Measurements from ENCODE around the gene MX1. TPM values are rescaled to one million over a fixed set of nuclear protein-coding genes. Genes with fewer than 3 reads are reported as not detected.

MX1 gene
- total RNA-seq, 1 donor from 2014 or later: 25.0 TPM

DNA sequence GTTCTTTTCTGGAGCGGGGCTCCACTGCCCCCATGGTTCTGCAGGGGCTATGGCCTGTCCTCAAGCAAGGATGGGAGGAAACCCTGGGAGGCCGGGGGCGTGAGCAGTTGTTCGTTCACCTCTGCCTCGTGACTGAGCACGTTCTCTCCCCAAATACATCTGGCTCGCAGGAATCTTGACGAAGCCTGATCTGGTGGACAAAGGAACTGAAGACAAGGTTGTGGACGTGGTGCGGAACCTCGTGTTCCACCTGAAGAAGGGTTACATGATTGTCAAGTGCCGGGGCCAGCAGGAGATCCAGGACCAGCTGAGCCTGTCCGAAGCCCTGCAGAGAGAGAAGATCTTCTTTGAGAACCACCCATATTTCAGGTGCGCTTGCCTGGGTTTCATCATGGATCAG, 15.5 kb downstream of the MX1 start:
- TF ChIP-seq, protein P1, sequence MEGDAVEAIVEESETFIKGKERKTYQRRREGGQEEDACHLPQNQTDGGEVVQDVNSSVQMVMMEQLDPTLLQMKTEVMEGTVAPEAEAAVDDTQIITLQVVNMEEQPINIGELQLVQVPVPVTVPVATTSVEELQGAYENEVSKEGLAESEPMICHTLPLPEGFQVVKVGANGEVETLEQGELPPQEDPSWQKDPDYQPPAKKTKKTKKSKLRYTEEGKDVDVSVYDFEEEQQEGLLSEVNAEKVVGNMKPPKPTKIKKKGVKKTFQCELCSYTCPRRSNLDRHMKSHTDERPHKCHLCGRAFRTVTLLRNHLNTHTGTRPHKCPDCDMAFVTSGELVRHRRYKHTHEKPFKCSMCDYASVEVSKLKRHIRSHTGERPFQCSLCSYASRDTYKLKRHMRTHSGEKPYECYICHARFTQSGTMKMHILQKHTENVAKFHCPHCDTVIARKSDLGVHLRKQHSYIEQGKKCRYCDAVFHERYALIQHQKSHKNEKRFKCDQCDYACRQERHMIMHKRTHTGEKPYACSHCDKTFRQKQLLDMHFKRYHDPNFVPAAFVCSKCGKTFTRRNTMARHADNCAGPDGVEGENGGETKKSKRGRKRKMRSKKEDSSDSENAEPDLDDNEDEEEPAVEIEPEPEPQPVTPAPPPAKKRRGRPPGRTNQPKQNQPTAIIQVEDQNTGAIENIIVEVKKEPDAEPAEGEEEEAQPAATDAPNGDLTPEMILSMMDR (conservative IDR thresholded peaks at IDR 0.05; ENCODE audit: low read depth, low read length): no peak
- H3K4me3 ChIP-seq (ENCODE audit: low read depth, low read length): no peak overlapping the region
- no peak for DNase-seq (ENCODE audit: low read depth)

DNA sequence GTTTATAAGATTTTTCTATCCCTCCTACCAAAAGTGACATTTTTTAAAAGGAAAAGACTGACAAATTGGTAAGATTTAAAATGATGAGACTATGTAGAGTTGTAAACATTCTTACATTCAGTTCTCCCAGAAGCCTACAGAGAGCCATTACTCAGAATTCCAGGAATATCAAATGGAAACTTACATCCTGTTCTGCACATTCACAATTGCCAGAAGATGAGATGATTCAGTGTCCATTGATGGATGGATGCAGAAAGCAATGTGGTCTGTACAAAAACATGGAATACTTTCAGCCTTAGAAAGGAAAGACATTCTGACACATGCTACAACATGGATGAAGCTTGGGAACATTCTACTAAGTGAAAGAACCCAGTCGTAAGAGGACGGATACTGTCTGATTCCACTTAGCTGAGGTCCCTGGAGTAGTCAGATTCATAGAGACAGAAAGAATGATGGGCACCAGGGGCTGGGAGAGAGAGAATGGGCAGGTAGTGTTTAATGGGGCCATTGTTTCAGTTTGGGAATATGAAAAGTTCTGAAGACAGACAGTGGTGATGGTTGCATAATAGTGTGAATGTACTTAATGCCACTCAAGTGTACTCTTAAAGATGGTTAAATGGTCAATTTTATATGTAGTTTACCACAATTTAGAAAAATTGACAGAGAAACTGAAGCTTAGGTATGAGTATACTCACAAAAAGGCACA, 16.6 kb downstream of the MX1 start:
- H3K4me3 ChIP-seq (ENCODE audit: low read depth, low read length): no peak overlapping the region
- TF ChIP-seq, protein P1 (conservative IDR thresholded peaks at IDR 0.05; ENCODE audit: low read depth, low read length): no peak
- DNase-seq (ENCODE audit: low read depth): no peak

DNA sequence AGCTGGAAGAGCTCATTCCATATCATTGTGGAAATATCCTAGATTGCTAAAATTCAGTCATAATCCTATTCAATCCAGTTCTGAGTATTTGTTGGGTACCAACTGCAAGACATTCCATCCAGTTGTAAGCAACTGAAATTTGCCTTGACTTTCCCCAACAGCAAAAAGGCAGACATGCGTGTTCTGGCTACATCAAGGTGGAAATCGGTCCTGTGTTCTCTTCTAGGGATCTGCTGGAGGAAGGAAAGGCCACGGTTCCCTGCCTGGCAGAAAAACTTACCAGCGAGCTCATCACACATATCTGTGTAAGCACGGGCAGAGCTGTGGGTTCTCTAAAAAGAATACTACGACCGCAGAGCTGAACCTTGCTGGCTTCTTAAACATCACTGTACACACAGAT, 17.5 kb downstream of the MX1 start:
- no peak for DNase-seq (ENCODE audit: low read depth)
- TF ChIP-seq, protein P1 (conservative IDR thresholded peaks at IDR 0.05; ENCODE audit: low read depth, low read length): no peak
- no peak overlapping the region for H3K4me3 ChIP-seq (ENCODE audit: low read depth, low read length)

DNA sequence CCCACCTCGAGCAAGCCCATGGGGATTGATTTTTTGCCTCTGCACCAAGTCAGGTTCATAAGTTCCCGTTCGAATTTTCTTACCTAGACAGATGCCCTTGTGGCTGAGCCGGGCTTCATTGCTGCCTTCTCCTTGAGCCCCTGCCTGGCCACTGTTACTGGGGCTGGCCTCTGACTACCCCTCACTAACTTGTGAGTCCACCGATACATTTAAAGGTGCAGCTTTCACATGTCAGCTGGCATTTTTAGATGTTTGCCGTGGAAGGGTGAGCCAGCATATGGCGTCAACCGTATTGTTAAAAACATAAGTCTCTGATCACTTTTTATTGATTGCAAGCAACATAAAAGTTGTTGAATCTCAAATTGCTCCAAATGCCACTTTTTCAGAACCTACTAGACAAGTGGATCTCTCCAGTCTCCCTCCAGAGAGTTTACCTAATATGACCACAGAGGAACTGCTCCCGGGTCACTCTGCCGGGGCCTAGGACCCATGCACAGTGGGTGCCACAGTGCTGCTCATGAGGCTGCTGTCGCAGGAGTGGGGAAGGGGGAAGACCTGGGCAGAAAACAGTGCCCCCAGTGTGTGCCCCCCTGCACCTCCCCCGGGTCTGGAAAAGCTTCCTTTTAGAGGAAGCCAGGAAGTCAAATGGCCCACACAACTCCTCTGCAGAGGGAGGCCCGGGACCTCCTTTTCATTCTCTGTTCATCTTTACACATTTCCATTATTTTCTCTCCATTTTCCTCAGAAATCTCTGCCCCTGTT, 18.8 kb downstream of the MX1 start:
- H3K4me3 ChIP-seq (ENCODE audit: low read depth, low read length): no peak overlapping the region
- DNase-seq (ENCODE audit: low read depth): no peak
- TF ChIP-seq, protein P1 (conservative IDR thresholded peaks at IDR 0.05; ENCODE audit: low read depth, low read length): no peak

DNA sequence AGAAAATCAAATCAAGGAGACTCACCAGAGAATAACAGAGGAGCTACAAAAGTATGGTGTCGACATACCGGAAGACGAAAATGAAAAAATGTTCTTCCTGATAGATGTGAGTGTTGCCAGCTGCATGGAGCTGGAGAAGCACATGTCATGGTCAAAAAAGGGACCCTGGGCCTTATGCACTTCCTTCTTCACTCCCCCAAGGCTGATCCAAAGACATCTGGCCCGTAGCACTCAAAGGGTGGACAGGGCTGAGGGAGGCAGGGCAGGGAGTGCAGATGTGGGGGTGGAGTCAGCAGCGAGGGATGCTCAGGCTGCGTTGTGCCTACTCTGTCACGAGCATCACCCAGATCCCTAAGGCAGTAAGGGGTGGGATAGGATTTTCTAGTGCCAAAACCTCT, 19.4 kb downstream of the MX1 start:
- DNase-seq (ENCODE audit: low read depth): no peak
- TF ChIP-seq, protein P1 (conservative IDR thresholded peaks at IDR 0.05; ENCODE audit: low read depth, low read length): no peak
- H3K4me3 ChIP-seq (ENCODE audit: low read depth, low read length): no peak overlapping the region

DNA sequence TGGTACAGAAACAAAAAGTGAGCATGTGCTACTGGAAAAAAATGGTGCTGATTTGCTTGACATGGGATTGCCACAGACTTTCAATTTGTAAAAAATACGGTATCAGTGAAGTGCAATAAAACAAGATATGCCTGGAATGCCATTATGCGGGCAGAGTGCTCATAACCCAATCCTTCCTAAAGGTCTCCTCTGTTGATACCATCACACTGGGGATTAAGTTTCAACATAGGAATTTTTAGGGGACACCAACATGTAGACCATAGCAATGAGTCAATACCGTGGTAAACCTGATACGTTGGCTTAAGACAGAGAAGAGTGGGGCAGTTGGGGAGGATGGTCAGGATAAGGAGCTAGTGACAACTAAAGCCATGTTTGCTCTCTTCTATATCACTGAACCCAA, 20.5 kb downstream of the MX1 start:
- no peak overlapping the region for H3K4me3 ChIP-seq (ENCODE audit: low read depth, low read length)
- no peak for DNase-seq (ENCODE audit: low read depth)
- TF ChIP-seq, protein P1 (conservative IDR thresholded peaks at IDR 0.05; ENCODE audit: low read depth, low read length): no peak
